Endothelial cell (in vitro differentiated cells): ENCODE results near the gene BEAN1. TPM values are rescaled to one million over a fixed set of nuclear protein-coding genes. Genes with fewer than 3 reads are reported as not detected.
A peak's percentile ranks its signal among the peaks of the same experiment; 100 is the strongest.

Source experiments
- DNase-seq: peaks from one replicate; pipeline ENCODE4 v3.0.0; 2021; ENCODE audit warnings: low spot score
- H3K27ac Mint-ChIP-seq: one replicate; pipeline ENCODE4 v1.8.0; 2021; ENCODE audit warnings: mixed read lengths, inconsistent platforms; ENCODE audit not compliant: unreplicated experiment
- H3K27me3 Mint-ChIP-seq: one replicate; pipeline ENCODE4 v1.8.0; 2021; ENCODE audit warnings: mild to moderate bottlenecking, moderate library complexity, mixed read lengths, inconsistent platforms; ENCODE audit not compliant: unreplicated experiment
- H3K36me3 Mint-ChIP-seq: one replicate; pipeline ENCODE4 v1.8.0; 2021; ENCODE audit warnings: mild to moderate bottlenecking, low read depth, mixed read lengths, inconsistent platforms; ENCODE audit not compliant: unreplicated experiment
- H3K4me1 Mint-ChIP-seq: one replicate; pipeline ENCODE4 v1.8.0; 2021; ENCODE audit warnings: mild to moderate bottlenecking, mixed read lengths, inconsistent platforms; ENCODE audit not compliant: unreplicated experiment
- H3K4me3 Mint-ChIP-seq: one replicate; pipeline ENCODE4 v1.8.0; 2021; ENCODE audit warnings: mild to moderate bottlenecking, mixed read lengths, inconsistent platforms; ENCODE audit not compliant: unreplicated experiment
- H3K9me3 Mint-ChIP-seq: one replicate; pipeline ENCODE4 v1.8.0; 2021; ENCODE audit warnings: mixed read lengths, inconsistent platforms; ENCODE audit not compliant: unreplicated experiment
- CTCF ChIP-seq: fragments of 200-600 bp; sonication (generic); IDR thresholded peaks from one replicate; pipeline ENCODE4 v1.5.0; 2021; ENCODE audit warnings: antibody characterized with exemption; ENCODE audit not compliant: unreplicated experiment
- total RNA-seq: library from RNA; stranded (reverse); fragmentation: NEBNext Ultra II Directional; extraction: Animal tissue kit (Norgen Biotek cat#: 25700); gene quantifications from one replicate; pipeline ENCODE4 v1.2.1, GENCODE V29; 2021; ENCODE audit not compliant: unreplicated experiment

The BEAN1 gene
- total RNA-seq, 1 donor from 2014 or later: 0.49 TPM

GRCh38 chr16:66480265-66481080 is 53.4 kb downstream of the BEAN1 start:
- Mint-ChIP-seq H3K4me3 (no peak overlapping the region), H3K36me3 (no peaks in the 10 kb centered on the region), H3K27ac (no peak overlapping the region), H3K9me3 (no peaks in the 10 kb centered on the region), H3K27me3 (peaks cover 16% of the 10 kb centered on the region), H3K4me1 (peaks cover 21% of the 10 kb centered on the region)
- no peak for TF ChIP-seq CTCF
- no peak for DNase-seq

DNA sequence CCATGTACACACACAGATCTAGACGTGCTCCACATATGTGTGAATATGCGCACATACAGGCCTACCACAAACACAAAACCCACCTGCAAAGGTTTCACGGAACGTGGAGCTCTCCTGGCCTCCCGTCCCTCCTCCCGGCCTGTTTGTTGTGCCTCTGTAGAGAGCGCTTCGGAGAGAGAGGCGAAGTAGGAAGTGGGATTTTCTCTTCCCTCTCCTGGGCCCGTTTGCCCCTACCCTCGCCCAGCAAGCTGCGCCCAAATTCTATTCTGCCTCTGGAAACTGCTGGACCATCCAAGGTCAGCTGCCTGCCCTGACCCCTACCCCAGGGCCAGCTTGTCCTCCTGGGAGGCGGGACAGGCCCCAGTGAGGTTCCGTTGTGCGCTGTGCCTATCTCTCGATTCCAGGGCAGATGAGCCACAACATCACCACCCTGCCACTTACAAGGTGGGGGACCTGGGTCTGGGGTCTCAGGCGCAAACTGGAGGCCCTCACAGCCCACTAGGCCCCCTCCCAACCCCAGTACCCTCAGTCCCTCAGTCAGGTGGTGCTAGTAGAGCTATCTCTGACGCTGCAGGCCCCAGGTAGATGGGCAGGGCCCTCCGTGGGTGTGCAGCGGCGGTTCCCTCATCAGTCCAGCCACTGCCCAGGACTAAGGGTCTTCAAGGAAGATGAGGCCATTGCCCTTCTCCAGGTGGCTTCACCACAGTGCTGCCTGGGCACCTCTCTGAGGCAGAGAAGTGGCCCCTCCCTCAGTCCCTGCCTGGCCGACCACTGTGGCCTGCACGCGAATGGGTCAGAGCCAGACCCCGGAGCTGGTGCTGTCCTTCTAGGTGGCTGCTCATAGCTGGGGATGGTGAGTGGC is 54.2 kb downstream of the BEAN1 start:
- H3K36me3 Mint-ChIP-seq: no peaks in the 10 kb centered on the region
- H3K9me3 Mint-ChIP-seq: no peaks in the 10 kb centered on the region
- no peak overlapping the region for H3K4me3 Mint-ChIP-seq
- peaks cover 16% of the 10 kb centered on the region for H3K27me3 Mint-ChIP-seq
- H3K4me1 Mint-ChIP-seq: peaks cover 20% of the 10 kb centered on the region
- no peak for TF ChIP-seq CTCF
- no peak overlapping the region for H3K27ac Mint-ChIP-seq
- DNase-seq: no peak

GRCh38 chr16:66481943-66482390 is 54.9 kb downstream of the BEAN1 start:
- no peak for DNase-seq
- no peaks in the 10 kb centered on the region for H3K9me3 Mint-ChIP-seq
- H3K4me1 Mint-ChIP-seq: peaks cover 20% of the 10 kb centered on the region
- H3K36me3 Mint-ChIP-seq: no peaks in the 10 kb centered on the region
- H3K27ac Mint-ChIP-seq: no peak overlapping the region
- peaks cover 16% of the 10 kb centered on the region for H3K27me3 Mint-ChIP-seq
- H3K4me3 Mint-ChIP-seq: no peak overlapping the region
- TF ChIP-seq CTCF: no peak

DNA sequence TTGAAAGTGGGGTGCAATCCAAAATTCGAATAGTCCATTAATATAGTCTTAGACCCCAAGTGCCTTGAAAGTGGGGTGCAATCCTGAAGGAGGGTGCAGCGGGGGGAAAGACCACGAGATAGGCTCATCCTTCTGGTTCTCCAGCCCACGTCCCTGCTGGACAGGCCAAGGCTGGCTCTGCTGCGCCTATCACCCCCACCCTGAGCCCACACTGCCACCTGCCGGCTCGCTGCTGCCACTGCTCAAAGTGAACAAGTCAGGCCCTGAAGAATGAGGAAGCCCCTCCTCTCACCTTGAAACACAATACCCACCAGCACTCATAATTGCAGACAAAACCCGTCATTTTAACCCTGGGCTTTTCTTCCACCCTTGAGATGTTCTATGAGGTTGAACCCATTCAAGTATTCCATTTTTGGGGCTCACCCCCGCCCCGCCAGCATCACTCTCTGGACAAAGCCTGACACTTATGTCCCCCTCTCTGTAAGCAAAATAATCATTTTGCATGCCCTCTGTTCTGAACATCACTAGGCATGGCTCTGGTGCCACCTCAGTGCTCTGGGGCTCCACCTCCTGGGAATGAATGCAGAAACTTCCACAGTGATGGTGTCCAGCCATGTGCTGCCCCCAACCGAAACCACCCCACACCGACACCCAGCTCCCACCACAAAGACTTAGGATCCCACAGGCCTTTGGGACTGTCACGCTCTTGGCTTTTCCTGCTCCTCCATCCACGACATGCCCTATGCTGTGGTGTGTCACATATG is 56.8 kb downstream of the BEAN1 start:
- Mint-ChIP-seq H3K36me3 (no peaks in the 10 kb centered on the region), H3K27ac (no peak overlapping the region), H3K27me3 (peaks cover 12% of the 10 kb centered on the region), H3K9me3 (no peaks in the 10 kb centered on the region), H3K4me1 (peaks cover 17% of the 10 kb centered on the region), H3K4me3 (peak overlapping the region; percentile 33)
- peak; percentile 80 for TF ChIP-seq CTCF
- DNase-seq: peak; percentile 92
